ENCODE measurements around the gene PAEP. TPM values are rescaled to one million over a fixed set of nuclear protein-coding genes. Genes with fewer than 3 reads are reported as not detected.

The PAEP gene
- total and polyA plus RNA-seq, 12 donors: not detected

DNA sequence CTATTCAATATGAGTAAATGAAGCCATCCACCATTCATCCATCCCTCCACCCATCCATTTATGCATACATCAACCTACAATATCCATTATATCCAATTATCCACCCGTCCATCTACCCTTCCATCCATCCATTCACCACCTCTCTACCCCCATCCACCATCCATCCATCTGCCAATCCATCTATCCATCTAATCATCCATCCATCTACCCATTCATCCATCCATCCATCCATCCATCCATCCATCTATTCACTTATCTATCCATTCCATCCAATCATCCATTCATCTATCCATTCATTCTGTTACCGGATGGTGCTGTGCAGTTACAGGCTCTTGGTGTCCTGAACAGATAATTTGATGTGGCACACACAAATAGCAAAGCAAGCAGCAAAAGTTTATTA is 10.7 kb downstream of the PAEP start:
- Histone ChIP-seq H3K27me3 (peaks cover 0 to 31% (median 9%) of the 10 kb centered on the region in 7 donors), H3K27ac (no peak overlapping the region), H3K4me1 (no peaks in the 10 kb centered on the region), H3K4me3 (no peak overlapping the region), H3K9me3 (peaks cover 0 to 18% (median 10%) of the 10 kb centered on the region in 11 donors), H3K36me3 (no peaks in the 10 kb centered on the region)
- ATAC-seq: no peak
- DNase-seq: no peak
- intact Hi-C loops (cut with DNase I): no loop called here
- 80 to 88% methylated on average over 2 of the region's 2 CpGs for WGBS, 2 donors
- TF ChIP-seq, protein P1, sequence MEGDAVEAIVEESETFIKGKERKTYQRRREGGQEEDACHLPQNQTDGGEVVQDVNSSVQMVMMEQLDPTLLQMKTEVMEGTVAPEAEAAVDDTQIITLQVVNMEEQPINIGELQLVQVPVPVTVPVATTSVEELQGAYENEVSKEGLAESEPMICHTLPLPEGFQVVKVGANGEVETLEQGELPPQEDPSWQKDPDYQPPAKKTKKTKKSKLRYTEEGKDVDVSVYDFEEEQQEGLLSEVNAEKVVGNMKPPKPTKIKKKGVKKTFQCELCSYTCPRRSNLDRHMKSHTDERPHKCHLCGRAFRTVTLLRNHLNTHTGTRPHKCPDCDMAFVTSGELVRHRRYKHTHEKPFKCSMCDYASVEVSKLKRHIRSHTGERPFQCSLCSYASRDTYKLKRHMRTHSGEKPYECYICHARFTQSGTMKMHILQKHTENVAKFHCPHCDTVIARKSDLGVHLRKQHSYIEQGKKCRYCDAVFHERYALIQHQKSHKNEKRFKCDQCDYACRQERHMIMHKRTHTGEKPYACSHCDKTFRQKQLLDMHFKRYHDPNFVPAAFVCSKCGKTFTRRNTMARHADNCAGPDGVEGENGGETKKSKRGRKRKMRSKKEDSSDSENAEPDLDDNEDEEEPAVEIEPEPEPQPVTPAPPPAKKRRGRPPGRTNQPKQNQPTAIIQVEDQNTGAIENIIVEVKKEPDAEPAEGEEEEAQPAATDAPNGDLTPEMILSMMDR (IDR thresholded peaks at IDR 0.05): no peak

- H3K9me3 ChIP-seq: peaks cover 0 to 18% (median 10%) of the 10 kb centered on the region in 11 donors
- H3K36me3 ChIP-seq: no peaks in the 10 kb centered on the region
- no peak overlapping the region for H3K27ac ChIP-seq
- intact Hi-C loops (cut with DNase I): no loop called here
- DNase-seq: no peak
- TF ChIP-seq, protein P1 (IDR thresholded peaks at IDR 0.05): no peak
- H3K4me3 ChIP-seq: no peak overlapping the region
- no peak for ATAC-seq
- WGBS, 2 donors: 79 to 93% methylated on average over 1 of the region's 1 CpG
- H3K27me3 ChIP-seq: peaks cover 0 to 31% (median 9%) of the 10 kb centered on the region in 7 donors
- no peaks in the 10 kb centered on the region for H3K4me1 ChIP-seq
Observed at GRCh38 chr9:135573124-135573523, 11.6 kb downstream of the PAEP start.

- Histone ChIP-seq H3K27me3 (peaks cover 0 to 35% (median 9%) of the 10 kb centered on the region in 7 donors), H3K4me1 (no peaks in the 10 kb centered on the region), H3K9me3 (peaks cover 0 to 10% (median 4%) of the 10 kb centered on the region in 11 donors), H3K36me3 (no peaks in the 10 kb centered on the region), H3K4me3 (no peak overlapping the region), H3K27ac (no peak overlapping the region)
- intact Hi-C loops (cut with DNase I): no loop called here
- WGBS, 2 donors: 66 to 76% methylated on average over 14 of the region's 14 CpGs
- ATAC-seq (no peak), DNase-seq (no peak)
- TF ChIP-seq, protein P1 (IDR thresholded peaks at IDR 0.05): no peak
Observed at GRCh38 chr9:135574331-135574730, 12.8 kb downstream of the PAEP start.

DNA sequence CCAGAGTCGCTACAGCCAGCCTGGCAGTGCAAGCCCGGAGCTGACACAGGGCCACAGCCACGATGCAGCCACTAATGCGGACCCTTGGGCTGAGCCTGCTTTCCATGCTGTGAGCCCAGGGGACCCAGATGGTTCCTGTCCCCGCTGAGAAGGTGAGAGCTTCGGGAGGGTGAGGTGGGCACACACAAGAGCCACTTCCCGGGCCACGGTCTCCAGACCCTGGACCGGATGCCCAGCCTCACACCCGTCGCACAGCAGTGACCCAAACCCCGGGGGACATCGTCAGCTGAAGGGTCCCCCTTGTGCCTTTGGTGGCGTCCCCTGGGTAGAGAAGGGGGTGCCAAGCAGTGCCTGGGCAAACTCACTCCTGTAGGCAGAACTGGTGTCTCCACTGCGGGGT is 13.4 kb downstream of the PAEP start:
- peaks cover 0 to 3% (median 0%) of the 10 kb centered on the region in 11 donors for H3K9me3 ChIP-seq
- 89 to 91% methylated on average over 15 of the region's 15 CpGs for WGBS, 2 donors
- no peaks in the 10 kb centered on the region for H3K4me1 ChIP-seq
- DNase-seq: no peak
- H3K4me3 ChIP-seq: no peak overlapping the region
- intact Hi-C loops (cut with DNase I): no loop called here
- H3K27me3 ChIP-seq: peaks cover 0 to 35% (median 9%) of the 10 kb centered on the region in 7 donors
- TF ChIP-seq, protein P1 (IDR thresholded peaks at IDR 0.05): no peak
- no peak for ATAC-seq
- H3K36me3 ChIP-seq: no peaks in the 10 kb centered on the region
- no peak overlapping the region for H3K27ac ChIP-seq
